Measurements from ENCODE around the gene SPOCD1.
A peak's percentile ranks its signal among the peaks of the same experiment; 100 is the strongest.

The SPOCD1 gene

DNA sequence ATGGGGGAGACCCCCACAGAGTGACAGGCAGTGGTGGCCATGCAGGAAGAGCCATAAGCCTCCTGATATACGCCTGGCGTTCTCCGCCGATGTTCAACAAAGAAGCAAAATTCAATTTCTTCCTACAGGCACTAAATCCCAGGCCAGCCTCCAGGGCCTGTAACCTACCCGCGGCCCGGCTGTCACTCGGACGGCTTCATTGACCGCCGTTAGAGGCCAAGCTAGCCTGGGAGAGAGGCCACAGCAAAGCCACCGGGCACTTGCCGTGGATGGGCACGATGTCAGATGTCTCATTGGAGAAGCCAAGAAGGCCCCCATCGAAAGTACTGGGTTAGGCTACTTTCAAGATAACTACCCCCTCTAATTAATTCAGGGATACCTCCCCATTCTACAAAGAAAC lies 61.4 kb downstream of the SPOCD1 start:
- DNase-seq = no peak

DNA sequence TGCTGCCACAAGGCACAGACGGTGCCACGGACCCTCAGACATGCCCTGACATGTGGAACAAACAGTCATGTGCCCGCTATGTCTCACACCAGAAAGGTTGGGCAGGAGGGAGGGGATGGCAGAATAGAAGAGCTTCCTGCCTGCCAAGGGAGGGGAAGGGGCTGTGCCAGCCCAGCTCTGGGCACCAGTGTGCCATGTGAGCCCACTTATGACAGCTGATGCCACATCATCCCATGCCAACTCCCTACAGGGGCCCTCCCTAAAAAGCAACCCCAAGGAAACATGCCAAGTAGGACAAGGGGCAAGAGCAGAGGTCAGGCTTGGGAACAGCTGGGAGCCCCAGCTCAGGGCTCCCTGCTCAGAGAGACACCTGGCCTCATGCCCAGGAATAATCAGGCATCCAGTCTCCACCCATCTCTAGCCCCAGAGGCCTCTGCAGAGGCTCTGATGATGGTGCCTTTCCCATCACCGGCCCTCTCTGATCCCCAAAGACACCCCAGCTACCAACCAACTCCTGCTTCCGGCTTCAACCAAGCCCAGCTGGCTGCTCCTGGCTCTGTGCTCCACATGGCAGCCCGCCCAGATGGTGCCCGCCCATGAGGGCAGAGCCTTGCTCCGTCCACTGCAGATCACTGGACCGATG lies 62.0 kb downstream of the SPOCD1 start:
- DNase-seq = no peak

DNA sequence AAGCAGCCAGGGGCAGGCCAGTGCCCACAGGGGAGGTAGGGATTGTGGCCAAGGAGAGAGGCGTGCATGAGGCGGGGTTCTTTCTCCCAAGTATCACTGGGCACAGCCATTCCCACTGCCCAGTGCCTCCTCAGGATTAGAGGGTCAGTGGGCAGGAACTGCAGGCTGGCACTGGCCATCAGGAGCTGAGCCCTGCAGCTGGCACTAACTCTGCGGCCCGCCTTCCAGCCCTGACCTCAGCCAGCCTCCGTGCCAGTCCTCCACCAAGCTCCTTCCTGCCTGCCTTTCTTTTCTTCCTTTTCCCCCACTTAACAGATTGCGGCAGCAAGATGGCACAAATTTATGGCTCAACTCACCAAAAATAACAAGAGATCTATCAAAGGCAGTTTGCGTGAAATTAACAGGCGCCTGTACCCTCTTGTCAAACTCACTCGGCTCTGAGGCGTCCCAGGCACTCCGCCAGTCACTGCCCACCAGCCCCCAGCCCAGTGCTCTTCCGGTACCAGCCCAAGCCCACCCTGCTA lies 62.8 kb downstream of the SPOCD1 start:
- no peak for DNase-seq

DNA sequence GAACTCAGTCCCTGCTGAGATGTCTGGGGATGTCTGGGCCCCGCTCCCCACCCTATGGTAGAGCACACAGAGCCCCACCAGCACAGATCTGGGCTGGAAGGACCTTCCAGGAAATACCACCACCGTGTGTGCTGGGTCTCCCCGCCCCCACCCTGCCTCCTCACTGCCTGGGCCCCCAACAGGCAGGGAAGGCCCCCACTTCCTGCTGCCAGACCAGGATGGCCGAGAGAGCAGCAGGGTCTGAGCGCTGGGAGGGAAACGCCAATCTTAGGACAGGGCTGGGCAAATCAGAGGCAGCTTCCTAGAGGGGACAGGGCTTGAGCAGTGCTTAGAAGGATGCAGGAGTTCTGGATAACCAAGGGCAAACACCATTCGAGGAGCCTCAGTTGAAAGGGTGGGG lies 63.6 kb downstream of the SPOCD1 start:
- DNase-seq = no peak

DNA sequence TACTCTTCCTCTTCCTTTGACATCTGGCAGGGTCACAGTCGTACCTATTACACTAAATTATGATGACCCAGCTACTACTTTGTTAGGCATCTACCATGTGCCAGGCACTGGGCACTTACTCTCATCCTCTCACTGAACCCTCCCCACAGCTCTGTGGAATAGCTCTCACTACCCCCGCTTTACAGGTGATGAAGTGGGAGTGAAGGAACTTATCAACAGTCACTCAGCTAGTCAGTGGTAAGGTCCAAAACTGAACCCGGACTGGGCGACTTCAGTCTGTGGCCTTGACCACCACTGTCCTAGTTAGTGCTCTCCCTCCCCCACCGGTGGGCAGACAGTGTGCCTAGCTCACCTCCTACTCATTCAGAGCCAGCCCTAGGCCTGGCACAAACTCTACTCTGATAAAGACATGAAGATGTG lies 64.0 kb downstream of the SPOCD1 start:
- no peak for DNase-seq

DNA sequence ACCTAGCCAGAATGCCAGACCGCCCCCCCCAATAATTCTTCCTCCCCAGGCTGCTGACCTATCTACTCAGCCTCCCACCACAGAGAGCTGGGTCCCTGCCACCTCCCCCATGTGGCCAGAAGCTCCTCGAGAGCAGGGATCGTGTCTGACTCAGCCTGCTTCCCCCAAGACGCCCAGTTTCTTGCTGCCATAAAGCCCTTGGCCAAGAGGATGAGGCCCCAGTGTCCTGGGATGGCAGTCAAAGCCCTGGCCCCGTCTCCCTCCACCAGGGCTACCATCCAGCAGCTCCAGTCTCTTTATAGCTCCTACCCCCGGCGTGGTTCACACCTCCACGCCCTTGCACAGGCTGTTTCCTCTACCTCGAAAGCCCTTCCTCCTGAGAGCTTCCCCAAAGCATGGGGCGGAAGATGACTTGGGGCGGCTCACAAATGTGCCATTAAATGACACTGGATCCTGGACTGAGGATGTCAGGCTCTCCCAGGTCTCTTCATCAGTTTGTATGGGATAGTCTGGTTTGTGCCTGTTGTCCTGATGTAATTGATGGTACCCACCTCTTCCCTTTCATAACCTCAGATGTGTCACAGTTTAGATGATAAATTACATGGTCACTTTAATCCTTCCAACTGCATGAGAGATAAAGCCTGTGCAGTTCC lies 64.8 kb downstream of the SPOCD1 start:
- no peak for DNase-seq

DNA sequence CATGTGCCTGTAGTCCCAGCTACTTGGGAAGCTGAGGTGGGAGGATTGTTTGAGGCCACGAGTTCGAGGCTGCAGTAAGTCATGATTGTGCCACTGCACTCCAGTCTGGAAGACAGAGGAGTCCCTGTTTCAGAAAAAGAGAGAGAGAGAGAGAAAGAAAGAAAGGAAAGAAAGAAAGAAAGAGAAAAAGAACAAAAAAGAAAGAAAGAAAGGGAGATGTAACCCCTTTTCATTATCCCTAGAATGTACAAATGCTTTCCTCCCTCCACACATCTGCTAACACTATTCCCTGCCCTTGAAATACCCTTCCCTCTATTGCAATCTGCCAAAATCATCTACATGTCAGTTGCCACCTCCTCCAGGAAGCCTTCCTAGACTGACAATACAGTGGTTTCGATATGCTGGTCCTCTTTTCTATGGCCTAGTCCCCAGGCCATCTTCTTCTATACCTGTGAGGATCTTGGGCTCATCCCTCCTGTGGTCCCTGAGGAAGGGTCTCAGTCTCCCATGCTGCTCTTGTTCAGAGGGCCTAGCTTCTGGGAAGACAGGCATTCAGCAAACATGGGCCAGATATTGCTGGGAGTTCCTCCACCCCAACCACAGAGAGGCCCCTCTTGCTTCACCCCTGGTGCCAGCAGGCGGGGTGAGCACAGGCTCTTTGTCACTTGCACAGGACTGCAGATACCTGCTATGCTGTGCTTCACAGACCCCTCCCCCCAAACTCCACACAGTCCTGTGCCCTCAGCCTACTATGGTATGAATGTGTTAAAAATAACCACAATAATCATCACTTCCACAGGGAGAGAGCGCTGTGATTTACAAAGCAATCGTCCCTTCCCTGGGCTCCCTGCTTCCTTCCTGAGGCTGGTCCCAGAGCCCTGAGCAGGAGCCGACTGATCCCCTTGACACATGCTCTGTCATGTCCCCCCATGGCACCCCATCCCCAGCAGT lies 65.8 kb downstream of the SPOCD1 start:
- DNase-seq = no peak

DNA sequence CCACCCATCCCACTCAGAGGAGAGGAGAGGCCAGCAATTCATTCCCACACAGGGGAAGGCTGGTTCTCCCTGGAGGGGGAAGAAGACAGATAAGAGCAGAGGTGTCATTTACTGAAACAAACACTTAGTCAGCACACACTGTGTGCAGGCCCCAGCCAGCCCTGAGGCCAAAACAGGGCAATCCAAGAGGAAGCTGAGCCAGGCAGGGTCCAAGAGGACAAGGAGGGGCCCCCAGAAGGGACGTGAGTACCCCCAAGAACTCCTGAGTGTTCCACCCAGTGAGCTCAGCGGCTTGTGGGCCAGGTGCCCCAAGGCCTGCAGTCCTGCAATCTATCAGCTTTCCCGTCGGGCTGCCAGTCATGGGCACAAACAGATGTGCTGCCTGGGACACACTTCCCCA lies 67.5 kb downstream of the SPOCD1 start:
- DNase-seq = no peak

DNA sequence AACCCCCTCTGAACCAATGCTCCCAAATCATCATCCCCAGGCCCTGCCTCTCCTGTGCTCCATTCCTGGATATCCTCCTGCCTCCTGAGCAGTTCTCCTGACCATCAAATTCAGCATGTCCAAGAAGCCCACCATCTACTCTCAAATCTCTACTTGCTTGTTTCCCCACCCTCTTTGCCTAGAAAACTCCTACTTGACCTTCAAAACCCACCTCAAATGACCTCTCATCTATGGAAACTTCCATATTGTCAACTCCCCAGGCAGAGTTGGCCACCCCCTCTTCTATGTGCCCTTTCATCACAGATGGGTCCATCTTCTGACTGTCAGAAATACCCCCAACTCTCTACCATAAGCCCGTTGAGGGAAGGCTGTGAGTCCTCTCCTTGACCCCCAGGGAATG lies 68.5 kb downstream of the SPOCD1 start:
- no peak for DNase-seq

DNA sequence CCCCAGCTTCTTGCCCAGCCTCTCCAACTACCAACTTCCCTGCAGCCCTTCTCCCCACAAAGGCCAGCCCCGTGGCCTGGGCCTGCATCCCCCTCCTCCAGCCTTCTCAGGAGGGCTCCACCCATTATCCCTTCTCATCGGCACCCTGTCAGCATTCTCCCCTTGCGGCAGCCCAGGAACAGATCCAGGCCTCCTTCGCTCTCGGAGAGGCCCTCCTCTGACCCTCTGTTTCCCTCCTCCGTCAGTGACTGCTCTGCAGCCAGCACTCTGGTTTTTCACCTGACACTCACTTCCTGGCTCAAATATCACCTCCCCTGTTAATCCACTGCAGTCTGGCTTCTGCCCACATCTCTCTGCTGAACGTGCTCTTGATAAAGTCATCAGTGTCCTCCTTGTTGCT lies 69.1 kb downstream of the SPOCD1 start:
- no peak for DNase-seq

DNA sequence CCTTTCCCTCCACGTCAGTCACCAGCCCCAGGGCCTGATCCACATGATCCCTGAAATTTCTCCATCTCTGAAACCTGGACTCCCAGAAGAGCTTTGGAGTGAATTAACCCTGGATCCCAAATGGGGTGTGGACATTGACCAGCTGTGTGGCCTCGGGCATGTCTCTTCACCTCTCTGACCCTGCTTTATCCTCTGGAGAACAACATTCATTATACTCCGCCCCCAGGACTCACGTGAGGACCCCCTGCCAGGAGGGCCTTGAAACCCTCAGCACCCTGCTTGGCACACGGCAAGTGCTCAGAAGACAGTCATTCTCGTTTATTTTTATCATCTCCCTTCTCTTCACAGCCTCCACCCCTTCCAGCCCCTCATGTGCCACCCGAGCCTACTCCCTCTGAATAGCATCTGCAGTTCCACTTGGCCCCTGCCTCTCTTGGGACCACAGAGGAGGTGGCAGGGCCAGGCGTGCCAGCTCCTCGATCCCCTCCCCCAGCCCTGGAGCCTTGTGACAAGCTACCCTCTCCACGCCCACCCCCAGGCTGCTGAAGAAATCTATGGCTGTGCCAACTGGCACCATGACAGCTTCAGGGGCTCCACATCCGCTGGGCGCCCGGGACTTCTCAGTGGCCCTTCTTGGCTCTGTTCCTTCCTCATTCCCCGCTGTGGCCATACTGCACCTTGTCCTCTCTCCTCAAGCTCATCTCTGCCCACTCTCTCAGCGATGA lies 69.7 kb downstream of the SPOCD1 start:
- no peak for DNase-seq

DNA sequence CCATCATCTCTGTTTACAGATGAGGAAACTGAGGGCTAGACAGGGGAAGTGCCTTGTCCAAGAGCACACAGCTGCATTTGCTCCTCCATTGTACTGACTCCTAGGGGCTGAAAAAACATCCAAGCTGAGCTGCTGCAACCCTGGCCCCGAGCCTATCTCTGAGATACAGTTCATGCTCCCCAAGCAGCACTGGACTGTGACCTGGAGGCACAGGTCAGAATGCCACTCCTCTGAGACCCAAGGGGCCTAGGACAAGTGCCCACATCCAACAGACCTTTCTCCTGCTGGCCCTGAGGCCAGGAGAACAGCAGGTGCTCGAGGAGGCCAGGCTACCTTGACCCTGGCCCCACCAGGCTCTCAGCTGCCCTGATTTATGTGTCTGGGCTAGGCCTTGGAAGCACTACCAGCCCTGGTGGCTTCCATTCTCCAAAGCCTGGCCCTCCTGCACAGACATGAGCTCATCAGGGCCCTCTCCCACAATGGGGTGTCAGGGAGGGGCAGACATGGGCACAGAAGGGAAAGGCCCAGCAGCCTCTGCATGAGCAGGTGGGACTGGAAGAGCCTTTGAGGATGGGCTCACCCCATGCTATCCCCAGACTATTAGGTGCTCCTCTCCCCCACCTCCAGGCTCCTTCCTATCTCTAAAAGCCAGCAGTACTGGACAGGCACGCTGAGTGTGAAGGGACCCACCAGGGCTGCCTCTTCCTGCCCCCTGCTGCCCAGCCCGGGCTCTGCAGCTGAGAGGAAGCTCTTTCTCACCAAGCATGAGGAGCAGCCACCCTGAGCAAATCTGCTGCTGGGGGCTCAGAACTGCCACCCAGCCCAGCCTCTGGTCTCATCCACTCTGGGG lies 70.5 kb downstream of the SPOCD1 start:
- DNase-seq = peak; percentile 80

DNA sequence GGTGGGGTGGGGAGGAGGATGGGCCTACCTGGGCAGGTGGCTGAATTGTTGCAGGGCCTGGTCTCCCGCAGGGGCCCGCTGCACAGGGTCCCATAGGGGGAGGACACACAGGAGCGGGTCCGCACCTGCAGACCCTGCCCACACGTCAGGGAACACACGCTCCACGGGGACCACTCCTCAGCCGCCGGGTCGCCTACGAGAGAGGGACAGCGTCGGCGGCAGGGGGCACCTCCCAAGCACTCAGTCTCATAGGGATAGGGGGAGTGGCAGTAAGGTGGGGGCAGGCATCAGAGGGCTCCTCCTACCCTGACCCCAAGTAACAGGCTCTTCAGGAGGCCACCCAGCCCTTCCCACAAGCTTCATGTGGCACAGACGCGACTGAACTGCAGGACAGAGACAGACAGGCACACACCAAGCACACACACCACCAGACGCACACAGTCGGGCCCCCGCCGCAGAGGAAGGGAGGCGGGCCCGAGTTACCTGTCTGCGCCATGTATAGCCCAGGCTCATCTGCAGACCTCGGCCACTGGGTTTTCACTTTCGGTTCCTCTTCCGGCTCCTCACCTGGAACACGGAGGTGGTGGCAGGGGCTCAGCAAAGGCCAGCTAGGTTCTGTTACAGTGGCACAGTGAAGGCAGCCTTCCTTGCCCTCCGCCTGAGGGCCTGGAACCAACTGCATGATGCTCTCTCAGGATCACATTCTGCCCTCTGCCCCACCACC lies 71.5 kb downstream of the SPOCD1 start:
- no peak for DNase-seq

DNA sequence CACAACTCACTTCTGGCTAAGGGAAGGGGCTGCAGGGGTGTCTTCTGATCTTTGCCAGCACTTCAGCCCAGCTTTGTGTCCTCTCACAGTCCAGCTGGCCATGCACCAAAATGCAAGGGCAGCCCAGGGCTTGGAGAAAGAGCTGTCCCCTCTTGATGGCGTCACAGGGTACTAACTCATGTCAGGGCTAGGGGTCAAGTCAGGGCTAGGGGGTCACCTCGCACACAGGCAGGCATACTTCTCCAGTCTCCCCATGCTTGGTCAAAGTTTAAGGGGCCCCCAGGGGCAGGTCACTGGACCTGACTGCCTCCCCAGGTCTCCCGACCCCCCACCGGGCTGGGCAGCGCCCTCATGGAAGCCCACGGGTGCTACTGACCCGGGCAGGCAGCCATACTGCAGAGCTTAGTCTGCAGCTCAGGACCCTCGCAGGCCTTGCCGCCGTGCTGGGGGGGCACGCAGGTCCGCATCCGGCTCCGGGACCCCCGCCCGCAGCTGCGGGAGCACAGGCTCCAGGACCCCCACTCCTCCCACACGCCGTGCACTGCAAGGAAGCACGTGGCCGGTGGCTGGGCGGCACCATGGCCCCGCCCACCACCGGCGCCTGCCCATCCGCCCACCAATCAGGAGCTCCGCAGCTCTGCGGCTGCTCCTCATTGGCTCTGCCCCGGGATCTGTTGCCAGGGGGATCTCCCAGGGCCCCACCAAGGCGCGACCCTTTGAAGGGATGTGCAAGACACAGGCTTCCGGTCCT lies 73.2 kb downstream of the SPOCD1 start:
- DNase-seq = no peak
